Adrenal gland (tissue), 12 donors: ENCODE results near the gene UBE3B. TPM values are rescaled to one million over a fixed set of nuclear protein-coding genes. Genes with fewer than 3 reads are reported as not detected.

Experiments used
- DNase-seq, 7 donors: peaks; one replicate each; pipeline ENCODE4 v3.0.0-alpha.2; 2019 to 2020
- H3K27ac ChIP-seq, 5 donors: fragments of 200-600 bp; sonication (generic) in 4 of 5; 1 replicate in 3 of 5; 2 replicates in 2 of 5; pipeline versions ENCODE4 v1.5.1 to v1.8.0; 2016 to 2020; ENCODE audit warnings: mild to moderate bottlenecking in 1 of 5
- H3K27me3 ChIP-seq: fragments of 200-600 bp; 2 replicates; pipeline ENCODE4 v1.8.0; 2021
- H3K36me3 ChIP-seq, 2 donors: fragments of 200-600 bp; replicated peaks in 1 of 2; 1 replicate in 1 of 2; 2 replicates in 1 of 2; pipeline versions ENCODE4 v1.5.1 to v1.8.0; 2018 to 2022
- H3K4me1 ChIP-seq, 2 donors: fragments of 200-600 bp; replicated peaks in 1 of 2; 1 replicate in 1 of 2; 2 replicates in 1 of 2; pipeline versions ENCODE4 v1.5.1 to v1.8.0; 2018 to 2021
- H3K4me3 ChIP-seq, 4 donors: fragments of 200-600 bp; sonication (generic) in 3 of 4; one replicate each; pipeline ENCODE4 v1.5.1; 2016 to 2018
- H3K9me3 ChIP-seq, 3 donors: fragments of 200-600 bp; sonication (generic) in 1 of 3; replicated peaks in 1 of 3; 1 replicate in 2 of 3; 2 replicates in 1 of 3; pipeline versions ENCODE4 v1.5.1 to v1.8.0; 2016 to 2021
- CTCF ChIP-seq, 6 experiments: fragments of 450-650 bp in 4 of 6; fragments of 200-600 bp in 2 of 6; sonication (generic) in 1 of 6; IDR thresholded peaks; 1 replicate in 5 of 6; 2 replicates in 1 of 6; pipeline versions ENCODE4 v1.5.1 to v1.8.0; 2016 to 2021; ENCODE audit warnings: antibody characterized with exemption in 6 of 6, mild to moderate bottlenecking in 2 of 6, moderate library complexity in 1 of 6
- POLR2A ChIP-seq, 2 donors: fragments of 450-650 bp; IDR thresholded peaks; one replicate each; pipeline ENCODE4 v1.6.1; 2017; ENCODE audit warnings: antibody characterized with exemption in 2 of 2, mild to moderate bottlenecking in 2 of 2, moderate library complexity in 1 of 2
- WGBS, 4 donors: extraction: QIAGEN DNeasy Blood & Tissue Kit in 2 of 4; methylation state at CpG; one replicate each; pipeline versions ENCODE4 v1.1.5 to v1.1.7; 2013 to 2017; 5-methylcytosine and 5-hydroxymethylcytosine counted together
- intact Hi-C, 2 donors: fragments of 100-400 bp; cut with DNase I; formaldehyde crosslinking; loops; one replicate each; pipeline versions ENCODE4 v1.14.1 to v1.15.0; 2022 to 2023
- polyA plus RNA-seq, 3 donors: library from polyadenylated mRNA; stranded (reverse); fragments of 200-250 nt in 2 of 3; fragments of 350-450 nt in 1 of 3; fragmentation: Illumina TruSeq in 1 of 3; extraction: RNeasy Lipid Tissue Mini Kit (QIAGEN cat#74804) in 1 of 3; gene quantifications; one replicate each; pipeline ENCODE4 v1.2.3, GENCODE V29; 2013 to 2014
- total RNA-seq, 9 donors: library from RNA; depleted of rRNA in 4 of 9; stranded (reverse); fragments of >200 nt in 4 of 9; fragments of 120-200 nt in 1 of 9; fragmentation: NEBNext Ultra II Directional in 1 of 9; extraction: Animal tissue kit (Norgen Biotek cat#: 25700) in 1 of 9; gene quantifications; one replicate each; pipeline versions ENCODE4 v1.1.0 to v1.2.4, GENCODE V29; 2013 to 2023
- donor health status: healthy with polysubstance abuse.
- donor health status: Bipolar disorder and iron deficiency.
- donor health status: DM: yes; HTN: yes; CAD: no.
- donor health status: DM: no; HTN: no; CAD: no.
- donor health status: DM: no; HTN: no; CAD: no.
- donor health status: DM: yes; HTN: yes; CAD: no.

The UBE3B gene
- total and polyA plus RNA-seq, 12 donors, result 16.0 to 79.5 (median 39.5) TPM

- DNase-seq, result no peak
- no peak overlapping the region for H3K27ac ChIP-seq
- 84 to 97% (median 96%) methylated on average over 6 to 10 of the region's 10 CpGs for WGBS, 4 donors
- intact Hi-C loops, result no loop called here
- no peaks in the 10 kb centered on the region for H3K4me1 ChIP-seq
- H3K36me3 ChIP-seq, result peaks cover 0 to 20% of the 10 kb centered on the region in 2 donors
- H3K4me3 ChIP-seq, result no peak overlapping the region
- TF ChIP-seq CTCF (IDR thresholded peaks at IDR 0.05) (no peak), POLR2A (IDR thresholded peaks at IDR 0.05) (no peak)
- no peaks in the 10 kb centered on the region for H3K9me3 ChIP-seq
- H3K27me3 ChIP-seq, result no peaks in the 10 kb centered on the region
Observed at GRCh38 chr12:109561711-109562030, 84.2 kb downstream of the UBE3B start.

GRCh38 chr12:109562871-109563270, 85.4 kb downstream of the UBE3B start:
- no peaks in the 10 kb centered on the region for H3K9me3 ChIP-seq
- H3K27ac ChIP-seq, result no peak overlapping the region
- H3K4me3 ChIP-seq, result no peak overlapping the region
- H3K4me1 ChIP-seq, result peaks cover 0 to 6% of the 10 kb centered on the region in 2 donors
- TF ChIP-seq CTCF (IDR thresholded peaks at IDR 0.05) (no peak), POLR2A (IDR thresholded peaks at IDR 0.05) (no peak)
- H3K27me3 ChIP-seq, result no peaks in the 10 kb centered on the region
- intact Hi-C loops, result no loop called here
- H3K36me3 ChIP-seq, result peaks cover 0 to 20% of the 10 kb centered on the region in 2 donors
- whole genome bisulfite sequencing, 4 donors, result 89 to 95% (median 93%) methylated on average over 4 of the region's 4 CpGs
- no peak for DNase-seq

- H3K27ac ChIP-seq, result peak overlapping the region in 1 of 5 donors; percentile 10
- peaks cover 0 to 13% of the 10 kb centered on the region in 2 donors for H3K4me1 ChIP-seq
- no peak for DNase-seq
- no peaks in the 10 kb centered on the region for H3K27me3 ChIP-seq
- 80 to 91% (median 84%) methylated on average over 17 to 30 of the region's 30 CpGs for WGBS, 4 donors
- intact Hi-C loops, result no loop called here
- no peak overlapping the region for H3K4me3 ChIP-seq
- H3K36me3 ChIP-seq, result peaks cover 0 to 25% of the 10 kb centered on the region in 2 donors
- TF ChIP-seq POLR2A (IDR thresholded peaks at IDR 0.05), result no peak
- no peak for TF ChIP-seq CTCF (IDR thresholded peaks at IDR 0.05)
- no peaks in the 10 kb centered on the region for H3K9me3 ChIP-seq
Observed at GRCh38 chr12:109563291-109564284, 86.2 kb downstream of the UBE3B start.

GRCh38 chr12:109566424-109566823, 89.0 kb downstream of the UBE3B start:
- H3K9me3 ChIP-seq, result no peaks in the 10 kb centered on the region
- H3K4me3 ChIP-seq, result no peak overlapping the region
- H3K27me3 ChIP-seq, result no peaks in the 10 kb centered on the region
- WGBS, 4 donors, result 94 to 95% (median 95%) methylated on average over 3 to 8 of the region's 8 CpGs
- no peak for DNase-seq
- intact Hi-C loops, result no loop called here
- peaks cover 0 to 26% of the 10 kb centered on the region in 2 donors for H3K36me3 ChIP-seq
- TF ChIP-seq POLR2A (IDR thresholded peaks at IDR 0.05) (no peak), CTCF (IDR thresholded peaks at IDR 0.05) (no peak)
- no peak overlapping the region for H3K27ac ChIP-seq
- H3K4me1 ChIP-seq, result peaks cover 0 to 16% of the 10 kb centered on the region in 2 donors
